HCT116 (cell line): ENCODE data around the gene SON.

Source experiments
- EZH2 ChIP-seq: fragments of 200-600 bp; sonication (generic); IDR thresholded peaks from 2 replicates; pipeline ENCODE4 v1.6.1; 2017; ENCODE audit warnings: antibody characterized with exemption, mixed run types
- EZH2phosphoT487 ChIP-seq: fragments of 200-600 bp; IDR thresholded peaks from 2 replicates; pipeline ENCODE4 v1.6.1; 2018; ENCODE audit warnings: antibody characterized with exemption, borderline replicate concordance
- POLR2A ChIP-seq: IDR thresholded peaks from 2 replicates; pipeline ENCODE4 v1.7.0; 2011; ENCODE audit warnings: borderline replicate concordance; ENCODE audit not compliant: insufficient read depth, insufficient read length; ENCODE audit errors: extremely low read depth
- POLR2AphosphoS5 ChIP-seq: IDR thresholded peaks from 2 replicates; pipeline ENCODE4 v1.6.1; 2011; ENCODE audit warnings: mild to moderate bottlenecking, low read depth, low read length, moderate library complexity
- RAD21 ChIP-seq: IDR thresholded peaks from 2 replicates; pipeline ENCODE4 v1.6.1; 2012; ENCODE audit warnings: low read depth, mild to moderate bottlenecking
- SP1 ChIP-seq: IDR thresholded peaks from 2 replicates; pipeline ENCODE4 v1.6.1; 2012; ENCODE audit warnings: low read depth
- TCF7L2 ChIP-seq: IDR thresholded peaks from 2 replicates; pipeline ENCODE4 v1.7.0; 2011; ENCODE audit warnings: borderline replicate concordance, inconsistent platforms; ENCODE audit not compliant: insufficient read depth, insufficient read length; ENCODE audit errors: extremely low read depth
- ZFX ChIP-seq: fragments of 450-650 bp; IDR thresholded peaks from 2 replicates; pipeline ENCODE4 v1.6.1; 2017
- ZNF274 ChIP-seq: fragments of 200-500 bp; sonication (Bioruptor generic); IDR thresholded peaks from 2 replicates; pipeline ENCODE4 v1.6.1; 2014; ENCODE audit warnings: mild to moderate bottlenecking, low read depth, low read length, inconsistent platforms
- TF ChIP-seq, protein P1 (sequence below), 3 experiments: fragments of 200-600 bp in 1 of 3; sonication (generic) in 1 of 3; IDR thresholded peaks in 2 of 3; conservative IDR thresholded peaks in 1 of 3; 2 replicates each; pipeline ENCODE4 v1.5.1; 2012 to 2017; ENCODE audit warnings: low read depth in 2 of 3, low read length in 2 of 3, antibody characterized with exemption in 1 of 3, borderline replicate concordance in 1 of 3, control low read depth in 1 of 3, mild to moderate bottlenecking in 1 of 3, mixed read lengths in 1 of 3, mixed run types in 1 of 3, moderate library complexity in 1 of 3; ENCODE audit not compliant: insufficient read depth in 1 of 3
- TF ChIP-seq, protein P2 (sequence below): IDR thresholded peaks from 2 replicates; pipeline ENCODE4 v1.6.1; 2012

DNA sequence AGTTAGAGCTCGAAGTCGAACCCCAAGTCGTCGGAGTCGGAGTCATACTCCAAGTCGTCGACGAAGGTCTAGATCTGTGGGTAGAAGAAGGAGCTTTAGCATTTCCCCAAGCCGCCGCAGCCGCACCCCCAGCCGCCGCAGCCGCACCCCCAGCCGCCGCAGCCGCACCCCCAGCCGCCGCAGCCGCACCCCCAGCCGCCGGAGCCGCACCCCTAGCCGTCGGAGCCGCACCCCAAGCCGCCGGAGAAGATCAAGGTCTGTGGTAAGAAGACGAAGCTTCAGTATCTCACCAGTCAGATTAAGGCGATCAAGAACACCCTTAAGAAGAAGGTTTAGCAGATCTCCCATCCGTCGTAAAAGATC lies 12.1 kb downstream of the SON start:
- TF ChIP-seq, protein P1, sequence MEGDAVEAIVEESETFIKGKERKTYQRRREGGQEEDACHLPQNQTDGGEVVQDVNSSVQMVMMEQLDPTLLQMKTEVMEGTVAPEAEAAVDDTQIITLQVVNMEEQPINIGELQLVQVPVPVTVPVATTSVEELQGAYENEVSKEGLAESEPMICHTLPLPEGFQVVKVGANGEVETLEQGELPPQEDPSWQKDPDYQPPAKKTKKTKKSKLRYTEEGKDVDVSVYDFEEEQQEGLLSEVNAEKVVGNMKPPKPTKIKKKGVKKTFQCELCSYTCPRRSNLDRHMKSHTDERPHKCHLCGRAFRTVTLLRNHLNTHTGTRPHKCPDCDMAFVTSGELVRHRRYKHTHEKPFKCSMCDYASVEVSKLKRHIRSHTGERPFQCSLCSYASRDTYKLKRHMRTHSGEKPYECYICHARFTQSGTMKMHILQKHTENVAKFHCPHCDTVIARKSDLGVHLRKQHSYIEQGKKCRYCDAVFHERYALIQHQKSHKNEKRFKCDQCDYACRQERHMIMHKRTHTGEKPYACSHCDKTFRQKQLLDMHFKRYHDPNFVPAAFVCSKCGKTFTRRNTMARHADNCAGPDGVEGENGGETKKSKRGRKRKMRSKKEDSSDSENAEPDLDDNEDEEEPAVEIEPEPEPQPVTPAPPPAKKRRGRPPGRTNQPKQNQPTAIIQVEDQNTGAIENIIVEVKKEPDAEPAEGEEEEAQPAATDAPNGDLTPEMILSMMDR (IDR thresholded peaks at IDR 0.05 in 2 of 3, conservative IDR thresholded peaks at IDR 0.05 in 1 of 3; ENCODE audit: borderline replicate concordance in 1 of 3, insufficient read depth in 1 of 3, low read depth in 2 of 3, low read length in 2 of 3): no peak
- no peak for TF ChIP-seq TCF7L2
- TF ChIP-seq EZH2phosphoT487: no peak
- TF ChIP-seq POLR2AphosphoS5: no peak
- no peak for TF ChIP-seq RAD21
- TF ChIP-seq EZH2: no peak
- no peak for TF ChIP-seq ZFX
- TF ChIP-seq POLR2A: no peak
- TF ChIP-seq ZNF274: no peak
- TF ChIP-seq, protein P2, sequence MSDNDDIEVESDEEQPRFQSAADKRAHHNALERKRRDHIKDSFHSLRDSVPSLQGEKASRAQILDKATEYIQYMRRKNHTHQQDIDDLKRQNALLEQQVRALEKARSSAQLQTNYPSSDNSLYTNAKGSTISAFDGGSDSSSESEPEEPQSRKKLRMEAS: no peak
- TF ChIP-seq SP1: no peak
